Activated CD8-positive, alpha-beta T cell treated with anti-CD3 and anti-CD28 coated beads for 36 hours (primary cell): ENCODE results near the gene CRIM1. TPM values are rescaled to one million over a fixed set of nuclear protein-coding genes. Genes with fewer than 3 reads are reported as not detected.

Experiments used
- ATAC-seq: fragments of 200-7000 bp; cut with Tn5 transposase; one replicate; pipeline ENCODE4 v1.10.0; 2021; ENCODE audit warnings: mild to moderate bottlenecking, moderate library complexity
- CTCF ChIA-PET: fragments of 350-600 bp; sonication (Branson Sonifier 250); formaldehyde crosslinking; loops from one replicate; lab custom pipeline; 2021; ENCODE audit warnings: antibody characterized with exemption; lab: Charles Lee
- POLR2A ChIA-PET: fragments of 350-600 bp; sonication (Branson Sonifier 250); formaldehyde crosslinking; loops from one replicate; lab custom pipeline; 2021; ENCODE audit warnings: antibody characterized with exemption; lab: Charles Lee
- DNase-seq: peaks from one replicate; pipeline ENCODE4 v3.0.0-alpha.2; 2020
- H3K27ac Mint-ChIP-seq: one replicate; pipeline ENCODE4 v1.8.0; 2021; ENCODE audit warnings: mild to moderate bottlenecking, mixed read lengths
- H3K27me3 Mint-ChIP-seq: one replicate; pipeline ENCODE4 v1.8.0; 2021; ENCODE audit warnings: mixed read lengths
- H3K36me3 Mint-ChIP-seq: one replicate; pipeline ENCODE4 v1.8.0; 2021; ENCODE audit warnings: low read depth, mixed read lengths
- H3K4me1 Mint-ChIP-seq: one replicate; pipeline ENCODE4 v1.8.0; 2021; ENCODE audit warnings: low read depth, mixed read lengths
- H3K4me3 Mint-ChIP-seq: one replicate; pipeline ENCODE4 v1.8.0; 2021; ENCODE audit warnings: mild to moderate bottlenecking, moderate library complexity, mixed read lengths
- H3K9me3 Mint-ChIP-seq: one replicate; pipeline ENCODE4 v1.8.0; 2021; ENCODE audit warnings: mixed read lengths
- intact Hi-C: fragments of 100-400 bp; cut with micrococcal nuclease; formaldehyde crosslinking; loops from one replicate; pipeline ENCODE4 v1.10.0; 2022
- total RNA-seq, 2 experiments: library from RNA; stranded (reverse); gene quantifications; one replicate each; pipeline ENCODE4 v1.2.3, GENCODE V29; 2021
- TF ChIP-seq, protein P1 (sequence below): fragments of 200-600 bp; IDR thresholded peaks from one replicate; pipeline ENCODE4 v1.8.0; 2022; ENCODE audit warnings: antibody characterized with exemption, mild to moderate bottlenecking

Gene CRIM1
- total RNA-seq, 2 experiments from 2014 or later, result 14.4 to 15.9 TPM

GRCh38 chr2:36464006-36464721, 108.6 kb downstream of the CRIM1 start:
- intact Hi-C loops, result no loop called here
- peaks cover 10% of the 10 kb centered on the region for H3K36me3 Mint-ChIP-seq
- POLR2A ChIA-PET, result interaction anchor here (0.7 kb wide), 1 partner anchor 12 kb away, joined by 3 read pairs; no protein-coding TSS in a partner anchor

GRCh38 chr2:36466135-36466534, 110.6 kb downstream of the CRIM1 start:
- Mint-ChIP-seq H3K4me3 (no peak overlapping the region), H3K4me1 (no peaks in the 10 kb centered on the region), H3K27ac (no peak overlapping the region), H3K9me3 (no peaks in the 10 kb centered on the region), H3K36me3 (peaks cover 14% of the 10 kb centered on the region), H3K27me3 (no peaks in the 10 kb centered on the region)
- DNase-seq (no peak), ATAC-seq (no peak)
- intact Hi-C loops, result no loop called here
- POLR2A ChIA-PET, result no interaction called here
- CTCF ChIA-PET, result no interaction called here
- TF ChIP-seq, protein P1, sequence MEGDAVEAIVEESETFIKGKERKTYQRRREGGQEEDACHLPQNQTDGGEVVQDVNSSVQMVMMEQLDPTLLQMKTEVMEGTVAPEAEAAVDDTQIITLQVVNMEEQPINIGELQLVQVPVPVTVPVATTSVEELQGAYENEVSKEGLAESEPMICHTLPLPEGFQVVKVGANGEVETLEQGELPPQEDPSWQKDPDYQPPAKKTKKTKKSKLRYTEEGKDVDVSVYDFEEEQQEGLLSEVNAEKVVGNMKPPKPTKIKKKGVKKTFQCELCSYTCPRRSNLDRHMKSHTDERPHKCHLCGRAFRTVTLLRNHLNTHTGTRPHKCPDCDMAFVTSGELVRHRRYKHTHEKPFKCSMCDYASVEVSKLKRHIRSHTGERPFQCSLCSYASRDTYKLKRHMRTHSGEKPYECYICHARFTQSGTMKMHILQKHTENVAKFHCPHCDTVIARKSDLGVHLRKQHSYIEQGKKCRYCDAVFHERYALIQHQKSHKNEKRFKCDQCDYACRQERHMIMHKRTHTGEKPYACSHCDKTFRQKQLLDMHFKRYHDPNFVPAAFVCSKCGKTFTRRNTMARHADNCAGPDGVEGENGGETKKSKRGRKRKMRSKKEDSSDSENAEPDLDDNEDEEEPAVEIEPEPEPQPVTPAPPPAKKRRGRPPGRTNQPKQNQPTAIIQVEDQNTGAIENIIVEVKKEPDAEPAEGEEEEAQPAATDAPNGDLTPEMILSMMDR, result no peak

More at GRCh38 chr2:36464006-36464721, 108.6 kb downstream of the CRIM1 start:
- ATAC-seq (no peak), DNase-seq (no peak)
- Mint-ChIP-seq H3K9me3 (no peaks in the 10 kb centered on the region), H3K4me3 (no peak overlapping the region), H3K27me3 (no peaks in the 10 kb centered on the region), H3K4me1 (no peaks in the 10 kb centered on the region), H3K27ac (no peak overlapping the region)
- TF ChIP-seq, protein P1, result no peak
- CTCF ChIA-PET, result no interaction called here

DNA sequence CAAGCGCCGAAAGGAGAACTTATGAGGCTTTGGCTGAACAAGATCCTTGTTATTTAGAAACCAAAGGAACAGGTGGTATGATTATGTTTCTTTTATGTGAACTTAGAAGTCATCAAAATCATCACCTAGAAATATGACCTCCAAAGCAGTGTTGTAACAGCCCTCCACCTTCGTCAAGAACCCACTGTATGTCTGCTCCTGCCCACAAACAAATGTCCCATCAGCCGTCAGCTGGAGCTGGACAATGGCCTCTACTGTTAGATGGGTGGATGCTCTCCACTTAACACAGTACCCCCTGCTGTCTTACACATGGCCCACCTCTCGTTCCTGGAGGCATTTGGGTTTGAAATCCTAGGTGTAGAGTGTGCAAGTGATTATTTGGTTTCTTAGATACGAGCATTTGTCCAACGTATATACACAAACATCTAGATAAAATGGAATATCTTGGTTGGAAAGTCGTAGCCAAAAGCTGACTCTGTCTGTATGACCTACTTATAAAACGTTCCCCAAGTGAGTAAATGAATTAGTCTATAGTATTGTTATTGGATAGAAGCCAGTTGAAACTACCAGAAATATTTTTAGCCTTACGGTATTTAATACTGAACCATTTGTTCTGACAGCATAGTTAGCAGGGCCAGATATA, 113.0 kb downstream of the CRIM1 start:
- H3K9me3 Mint-ChIP-seq, result no peaks in the 10 kb centered on the region
- ChIA-PET POLR2A (no interaction called here), CTCF (no interaction called here)
- TF ChIP-seq, protein P1, result no peak
- peaks cover 16% of the 10 kb centered on the region for H3K36me3 Mint-ChIP-seq
- intact Hi-C loops, result no loop called here
- no peak overlapping the region for H3K27ac Mint-ChIP-seq
- ATAC-seq, result no peak
- H3K4me1 Mint-ChIP-seq, result no peaks in the 10 kb centered on the region
- no peak for DNase-seq
- H3K27me3 Mint-ChIP-seq, result no peaks in the 10 kb centered on the region
- no peak overlapping the region for H3K4me3 Mint-ChIP-seq

GRCh38 chr2:36469106-36469477, 113.5 kb downstream of the CRIM1 start:
- intact Hi-C loops, result no loop called here
- Mint-ChIP-seq H3K36me3 (peaks cover 21% of the 10 kb centered on the region), H3K27ac (no peak overlapping the region), H3K9me3 (peaks cover 3% of the 10 kb centered on the region), H3K4me1 (no peaks in the 10 kb centered on the region), H3K4me3 (no peak overlapping the region), H3K27me3 (no peaks in the 10 kb centered on the region)
- ChIA-PET POLR2A (no interaction called here), CTCF (interaction anchor here (0.7 kb wide), 1 partner anchor 81 kb away, joined by 3 read pairs; no protein-coding TSS in a partner anchor)
- DNase-seq (no peak), ATAC-seq (no peak)
- TF ChIP-seq, protein P1, result no peak

DNA sequence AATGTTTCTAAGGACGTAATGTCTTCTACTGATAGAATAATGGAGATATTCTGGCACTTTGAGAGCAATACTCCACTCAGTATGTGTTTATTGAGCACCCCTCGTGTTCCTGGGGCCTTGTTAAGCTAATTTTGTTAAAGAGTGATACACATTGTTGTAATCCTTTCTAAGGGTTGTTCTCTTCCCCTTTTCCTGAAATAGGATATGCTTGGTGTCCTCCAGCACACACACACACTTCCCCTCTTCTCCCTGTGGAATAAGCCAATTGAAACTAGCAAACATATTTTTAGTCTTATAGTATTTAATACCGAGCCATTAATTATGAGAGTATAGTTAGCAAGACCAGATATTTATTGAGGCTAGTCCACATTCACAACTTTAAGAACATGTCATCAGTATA, 114.1 kb downstream of the CRIM1 start:
- TF ChIP-seq, protein P1, result no peak
- H3K36me3 Mint-ChIP-seq, result peaks cover 18% of the 10 kb centered on the region
- H3K27me3 Mint-ChIP-seq, result no peaks in the 10 kb centered on the region
- ATAC-seq, result no peak
- DNase-seq, result no peak
- no peak overlapping the region for H3K4me3 Mint-ChIP-seq
- H3K9me3 Mint-ChIP-seq, result peaks cover 5% of the 10 kb centered on the region
- ChIA-PET POLR2A (no interaction called here), CTCF (interaction anchor here (0.7 kb wide), 1 partner anchor 81 kb away, joined by 3 read pairs; no protein-coding TSS in a partner anchor)
- intact Hi-C loops, result no loop called here
- no peaks in the 10 kb centered on the region for H3K4me1 Mint-ChIP-seq
- H3K27ac Mint-ChIP-seq, result no peak overlapping the region
